Neuronal stem cell (in vitro differentiated cells): ENCODE data around the gene KIAA0586.

Source experiments
- DNase-seq: peaks from one replicate; pipeline ENCODE4 v3.0.0-alpha.2; 2013; ENCODE audit warnings: low spot score
- H2AFZ ChIP-seq: one replicate; pipeline ENCODE4 v1.6.1; 2013; ENCODE audit warnings: mild to moderate bottlenecking, low read length, inconsistent platforms
- H2AK5ac ChIP-seq: 2 replicates; pipeline ENCODE4 v1.6.1; 2013; ENCODE audit warnings: low read depth, mild to moderate bottlenecking, inconsistent platforms, low read length, moderate library complexity, mixed read lengths
- H2BK120ac ChIP-seq: 2 replicates; pipeline ENCODE4 v1.6.1; 2013; ENCODE audit warnings: low read depth, mild to moderate bottlenecking, inconsistent platforms, low read length, moderate library complexity, mixed read lengths
- H2BK12ac ChIP-seq: one replicate; pipeline ENCODE4 v1.6.1; 2013; ENCODE audit warnings: low read length, inconsistent platforms
- H2BK15ac ChIP-seq: 2 replicates; pipeline ENCODE4 v1.6.1; 2013; ENCODE audit warnings: mild to moderate bottlenecking, low read length, inconsistent platforms, mixed read lengths
- H2BK5ac ChIP-seq: one replicate; pipeline ENCODE4 v1.6.1; 2013; ENCODE audit warnings: inconsistent platforms, mild to moderate bottlenecking, low read length, moderate library complexity
- H3K14ac ChIP-seq: one replicate; pipeline ENCODE4 v1.6.1; 2013; ENCODE audit warnings: low read length, inconsistent platforms
- H3K18ac ChIP-seq: 2 replicates; pipeline ENCODE4 v1.6.1; 2013; ENCODE audit warnings: low read length, inconsistent platforms
- H3K23ac ChIP-seq: 2 replicates; pipeline ENCODE4 v1.6.1; 2013; ENCODE audit warnings: low read depth, mild to moderate bottlenecking, mixed read lengths, low read length, inconsistent platforms; ENCODE audit not compliant: poor library complexity
- H3K27ac ChIP-seq: replicated peaks from 3 replicates; pipeline ENCODE4 v1.5.1; 2013; ENCODE audit warnings: low read length, inconsistent platforms
- H3K27me3 ChIP-seq, 3 experiments: 2 replicates each; pipeline ENCODE4 v1.6.1; 2013; ENCODE audit warnings: low read length in 3 of 3, mild to moderate bottlenecking in 2 of 3, inconsistent platforms in 1 of 3, low read depth in 1 of 3, mixed read lengths in 1 of 3, moderate library complexity in 1 of 3; ENCODE audit not compliant: control insufficient read depth in 3 of 3, insufficient read depth in 3 of 3
- H3K36me3 ChIP-seq, 2 donors: replicated peaks in 1 of 2; 2 replicates each; pipeline ENCODE4 v1.6.1; 2013; ENCODE audit warnings: low read length in 2 of 2; ENCODE audit not compliant: control insufficient read depth in 2 of 2, insufficient read depth in 2 of 2
- H3K4ac ChIP-seq: 2 replicates; pipeline ENCODE4 v1.6.1; 2013; ENCODE audit warnings: inconsistent platforms, mild to moderate bottlenecking, low read length, moderate library complexity
- H3K4me1 ChIP-seq, 2 donors: 1 replicate in 1 of 2; 2 replicates in 1 of 2; pipeline ENCODE4 v1.6.1; 2013; ENCODE audit warnings: low read length in 2 of 2, low read depth in 1 of 2; ENCODE audit not compliant: control insufficient read depth in 2 of 2, insufficient read depth in 1 of 2
- H3K4me2 ChIP-seq: one replicate; pipeline ENCODE4 v1.6.1; 2013; ENCODE audit warnings: mild to moderate bottlenecking, low read length, inconsistent platforms; ENCODE audit not compliant: insufficient read depth, poor library complexity, severe bottlenecking
- H3K4me3 ChIP-seq, 2 donors: 2 replicates each; pipeline ENCODE4 v1.5.1; 2013; ENCODE audit warnings: low read length in 2 of 2, mild to moderate bottlenecking in 2 of 2, inconsistent platforms in 1 of 2, moderate library complexity in 1 of 2
- H3K79me1 ChIP-seq: one replicate; pipeline ENCODE4 v1.6.1; 2013; ENCODE audit warnings: low read depth, mild to moderate bottlenecking, inconsistent platforms, low read length, moderate library complexity
- H3K9ac ChIP-seq: one replicate; pipeline ENCODE4 v1.6.1; 2013; ENCODE audit warnings: mild to moderate bottlenecking, low read depth, low read length, inconsistent platforms; ENCODE audit not compliant: poor library complexity
- H3K9me3 ChIP-seq, 2 donors: replicated peaks in 1 of 2; 2 replicates each; pipeline versions ENCODE3 to v1.6.1; 2013; ENCODE audit warnings: low read length in 2 of 2, mild to moderate bottlenecking in 2 of 2, inconsistent platforms in 1 of 2, low read depth in 1 of 2, mixed read lengths in 1 of 2, moderate library complexity in 1 of 2; ENCODE audit not compliant: control insufficient read depth in 2 of 2, insufficient read depth in 1 of 2
- H4K8ac ChIP-seq: one replicate; pipeline ENCODE4 v1.6.1; 2013; ENCODE audit warnings: low read depth, mild to moderate bottlenecking, inconsistent platforms, low read length, moderate library complexity
- H4K91ac ChIP-seq: one replicate; pipeline ENCODE4 v1.6.1; 2013; ENCODE audit warnings: low read length, low read depth, mild to moderate bottlenecking, inconsistent platforms; ENCODE audit not compliant: poor library complexity
- WGBS, 2 donors: extraction: QIAGEN DNeasy Blood & Tissue Kit; methylation state at CpG; one replicate each; pipeline ENCODE4 v1.1.7; 2013; ENCODE audit warnings: missing lambda C conversion rate in 2 of 2, mixed read lengths in 1 of 2; ENCODE audit not compliant: insufficient read length in 2 of 2, insufficient replicate concordance in 1 of 2; ENCODE audit errors: extremely low coverage in 2 of 2; 5-methylcytosine and 5-hydroxymethylcytosine counted together

KIAA0586 gene

DNA sequence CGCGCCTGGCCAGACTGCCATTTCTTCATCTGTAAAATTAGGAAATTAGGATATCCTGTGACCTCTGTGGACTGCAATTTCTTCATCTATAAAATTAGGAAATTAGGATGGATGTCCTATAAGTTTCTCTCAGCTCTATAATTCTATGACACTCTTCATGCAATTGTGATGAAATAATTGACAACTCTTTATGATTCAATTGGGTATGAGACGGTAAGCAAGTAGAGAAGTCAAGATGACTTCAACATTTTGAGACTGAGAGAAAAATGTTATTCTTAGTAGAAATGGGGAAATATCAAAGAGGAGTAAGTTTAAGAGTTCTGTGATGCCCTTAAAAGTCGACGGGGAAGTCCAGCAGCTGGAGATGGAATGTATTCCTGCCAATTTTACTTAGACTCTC lies 12.0 kb downstream of the KIAA0586 start:
- Histone ChIP-seq H2AK5ac (no peak overlapping the region), H3K18ac (no peak overlapping the region), H3K4me1 (no peaks in the 10 kb centered on the region), H2AFZ (no peak overlapping the region), H2BK5ac (no peak overlapping the region), H3K4me3 (no peak overlapping the region), H3K4ac (no peak overlapping the region), H2BK12ac (no peak overlapping the region), H3K4me2 (no peak overlapping the region), H2BK15ac (no peak overlapping the region), H2BK120ac (no peak overlapping the region), H4K91ac (no peak overlapping the region), H3K79me1 (no peaks in the 10 kb centered on the region), H3K23ac (no peak overlapping the region), H3K9me3 (no peaks in the 10 kb centered on the region), H3K27ac (no peak overlapping the region), H3K9ac (no peak overlapping the region), H3K27me3 (no peaks in the 10 kb centered on the region), H3K36me3 (peaks cover 3 to 97% of the 10 kb centered on the region in 2 donors), H3K14ac (no peak overlapping the region), H4K8ac (no peak overlapping the region)
- WGBS, 2 donors = no CpG with 5 or more reads among the region's 5 CpGs
- no peak for DNase-seq

DNA sequence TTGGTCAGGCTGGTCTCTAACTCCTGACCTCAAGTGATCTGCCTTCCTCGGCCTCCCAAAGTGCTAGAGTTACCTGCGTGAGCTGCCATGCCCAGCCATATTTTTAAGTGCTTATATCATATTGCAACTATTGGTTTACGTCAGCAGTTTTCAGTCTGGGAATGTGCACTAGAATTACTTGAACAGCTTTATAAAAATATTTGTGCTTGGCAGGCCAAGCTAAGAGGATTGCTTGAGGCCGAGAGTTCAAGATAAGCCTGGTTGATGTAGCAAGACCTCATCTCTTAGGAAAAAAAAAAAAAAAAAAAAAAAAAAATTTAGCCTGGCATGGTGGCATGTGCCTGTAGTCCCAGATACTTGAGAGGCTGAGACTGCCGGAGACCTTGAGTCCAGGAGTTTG lies 17.1 kb downstream of the KIAA0586 start:
- no peak overlapping the region for H3K23ac ChIP-seq
- H4K8ac ChIP-seq = no peak overlapping the region
- no peaks in the 10 kb centered on the region for H3K9me3 ChIP-seq
- WGBS, 2 donors = no CpG with 5 or more reads among the region's 5 CpGs
- H2AK5ac ChIP-seq = no peak overlapping the region
- H3K4ac ChIP-seq = no peak overlapping the region
- no peak overlapping the region for H3K4me2 ChIP-seq
- H2BK12ac ChIP-seq = no peak overlapping the region
- no peak overlapping the region for H2BK120ac ChIP-seq
- no peak overlapping the region for H2BK15ac ChIP-seq
- no peak overlapping the region for H3K14ac ChIP-seq
- no peak overlapping the region for H3K18ac ChIP-seq
- H3K4me3 ChIP-seq = no peak overlapping the region
- DNase-seq = no peak
- H3K4me1 ChIP-seq = no peaks in the 10 kb centered on the region
- H3K36me3 ChIP-seq = peaks cover 13 to 96% of the 10 kb centered on the region in 2 donors
- H3K79me1 ChIP-seq = no peaks in the 10 kb centered on the region
- H2AFZ ChIP-seq = no peak overlapping the region
- no peak overlapping the region for H3K27ac ChIP-seq
- no peak overlapping the region for H4K91ac ChIP-seq
- no peak overlapping the region for H3K9ac ChIP-seq
- no peak overlapping the region for H2BK5ac ChIP-seq
- H3K27me3 ChIP-seq = no peaks in the 10 kb centered on the region

DNA sequence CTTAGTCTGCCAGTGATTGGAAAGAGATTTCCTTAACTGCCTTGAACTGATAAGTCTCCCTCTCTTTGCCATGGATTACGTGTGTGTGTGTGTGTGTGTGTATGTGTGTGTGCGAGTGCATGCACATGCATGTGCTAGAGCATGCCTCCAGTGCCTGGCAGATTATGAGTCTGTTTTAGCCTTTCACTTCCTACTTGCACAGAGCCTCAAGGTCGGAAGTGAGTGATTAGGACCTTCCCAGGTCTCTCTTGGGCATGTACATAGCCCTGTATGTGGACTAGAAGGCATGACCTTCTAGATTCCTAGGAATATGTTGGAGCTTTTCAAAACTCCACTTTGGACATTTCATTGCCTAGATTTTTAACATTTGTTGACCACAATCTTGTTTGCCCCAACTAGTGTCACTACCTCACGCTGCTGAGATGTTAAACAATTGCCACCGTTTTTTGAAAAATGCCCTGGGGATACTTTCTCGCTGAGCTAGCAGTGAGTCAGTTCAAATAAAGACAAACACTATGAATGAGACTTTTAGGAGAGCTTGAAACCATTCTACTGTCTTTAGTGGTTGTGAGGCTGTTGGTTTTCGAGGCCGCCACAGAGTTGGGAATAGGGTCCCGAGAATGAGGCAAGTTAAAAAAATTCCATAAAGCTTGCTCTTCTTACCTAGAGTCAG lies 28.2 kb downstream of the KIAA0586 start:
- no peaks in the 10 kb centered on the region for H3K27me3 ChIP-seq
- H3K9me3 ChIP-seq = no peaks in the 10 kb centered on the region
- no peak overlapping the region for H3K4ac ChIP-seq
- no peak overlapping the region for H4K91ac ChIP-seq
- no peak overlapping the region for H2AFZ ChIP-seq
- no peaks in the 10 kb centered on the region for H3K4me1 ChIP-seq
- no peak overlapping the region for H3K23ac ChIP-seq
- peaks cover 9 to 100% of the 10 kb centered on the region in 2 donors for H3K36me3 ChIP-seq
- no peak overlapping the region for H3K14ac ChIP-seq
- H4K8ac ChIP-seq = no peak overlapping the region
- H2BK15ac ChIP-seq = no peak overlapping the region
- H3K79me1 ChIP-seq = peaks cover 2% of the 10 kb centered on the region
- no peak overlapping the region for H3K4me2 ChIP-seq
- H3K9ac ChIP-seq = no peak overlapping the region
- H2BK120ac ChIP-seq = no peak overlapping the region
- no peak overlapping the region for H3K18ac ChIP-seq
- no peak overlapping the region for H3K4me3 ChIP-seq
- DNase-seq = no peak
- no CpG with 5 or more reads among the region's 9 CpGs for WGBS, 2 donors
- H2BK5ac ChIP-seq = no peak overlapping the region
- no peak overlapping the region for H2AK5ac ChIP-seq
- no peak overlapping the region for H3K27ac ChIP-seq
- no peak overlapping the region for H2BK12ac ChIP-seq

DNA sequence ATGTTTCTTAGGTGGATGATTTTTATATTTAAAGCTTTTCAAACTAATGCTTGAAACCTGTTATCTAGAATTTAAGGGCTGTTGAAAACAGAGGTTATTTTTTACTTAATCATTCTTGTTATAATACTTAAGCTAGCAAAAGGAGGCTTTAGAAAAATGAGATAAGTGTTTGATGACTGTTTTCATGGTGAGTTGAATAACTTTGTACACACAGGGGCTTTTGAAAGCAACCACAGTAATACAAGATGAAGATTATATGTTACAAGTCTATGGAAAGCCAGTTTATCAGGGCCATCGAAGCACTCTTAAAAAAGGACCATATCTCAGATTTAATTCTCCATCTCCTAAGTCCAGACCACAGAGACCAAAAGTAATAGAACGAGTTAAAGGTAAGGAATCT lies 33.3 kb downstream of the KIAA0586 start:
- no peaks in the 10 kb centered on the region for H3K4me1 ChIP-seq
- no peak overlapping the region for H3K4me3 ChIP-seq
- no CpG with 5 or more reads among the region's 2 CpGs for WGBS, 2 donors
- H3K23ac ChIP-seq = no peak overlapping the region
- no peak overlapping the region for H3K4me2 ChIP-seq
- H2BK5ac ChIP-seq = no peak overlapping the region
- H2BK12ac ChIP-seq = no peak overlapping the region
- no peaks in the 10 kb centered on the region for H3K27me3 ChIP-seq
- H3K14ac ChIP-seq = no peak overlapping the region
- no peak overlapping the region for H2BK15ac ChIP-seq
- H3K9ac ChIP-seq = no peak overlapping the region
- H3K18ac ChIP-seq = no peak overlapping the region
- no peak overlapping the region for H2BK120ac ChIP-seq
- no peaks in the 10 kb centered on the region for H3K79me1 ChIP-seq
- no peak overlapping the region for H3K4ac ChIP-seq
- H4K8ac ChIP-seq = no peak overlapping the region
- H2AFZ ChIP-seq = no peak overlapping the region
- no peaks in the 10 kb centered on the region for H3K9me3 ChIP-seq
- H2AK5ac ChIP-seq = no peak overlapping the region
- H4K91ac ChIP-seq = no peak overlapping the region
- DNase-seq = no peak
- peaks cover 2 to 97% of the 10 kb centered on the region in 2 donors for H3K36me3 ChIP-seq
- H3K27ac ChIP-seq = no peak overlapping the region
